ENCODE measurements around the gene SMYD3.

DNA sequence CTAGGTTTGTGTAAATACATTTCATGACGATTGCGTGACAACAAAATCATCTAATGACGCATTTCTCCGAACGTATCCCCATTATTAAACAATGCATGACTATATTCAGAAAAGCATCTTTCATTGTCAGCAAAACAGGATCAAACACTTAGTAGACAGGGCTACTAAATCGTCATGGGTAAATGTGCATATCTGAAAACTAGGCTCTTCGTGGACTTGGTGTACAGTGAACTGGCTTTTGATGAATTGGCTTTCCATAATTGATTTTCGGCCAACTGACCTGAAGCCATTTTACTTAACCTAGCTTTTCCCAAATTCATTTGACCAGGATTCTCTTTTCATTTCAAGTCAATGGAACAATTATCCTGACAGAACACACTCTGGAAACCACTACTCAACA lies 665.0 kb downstream of the SMYD3 start:
- TF ChIP-seq, protein P1, sequence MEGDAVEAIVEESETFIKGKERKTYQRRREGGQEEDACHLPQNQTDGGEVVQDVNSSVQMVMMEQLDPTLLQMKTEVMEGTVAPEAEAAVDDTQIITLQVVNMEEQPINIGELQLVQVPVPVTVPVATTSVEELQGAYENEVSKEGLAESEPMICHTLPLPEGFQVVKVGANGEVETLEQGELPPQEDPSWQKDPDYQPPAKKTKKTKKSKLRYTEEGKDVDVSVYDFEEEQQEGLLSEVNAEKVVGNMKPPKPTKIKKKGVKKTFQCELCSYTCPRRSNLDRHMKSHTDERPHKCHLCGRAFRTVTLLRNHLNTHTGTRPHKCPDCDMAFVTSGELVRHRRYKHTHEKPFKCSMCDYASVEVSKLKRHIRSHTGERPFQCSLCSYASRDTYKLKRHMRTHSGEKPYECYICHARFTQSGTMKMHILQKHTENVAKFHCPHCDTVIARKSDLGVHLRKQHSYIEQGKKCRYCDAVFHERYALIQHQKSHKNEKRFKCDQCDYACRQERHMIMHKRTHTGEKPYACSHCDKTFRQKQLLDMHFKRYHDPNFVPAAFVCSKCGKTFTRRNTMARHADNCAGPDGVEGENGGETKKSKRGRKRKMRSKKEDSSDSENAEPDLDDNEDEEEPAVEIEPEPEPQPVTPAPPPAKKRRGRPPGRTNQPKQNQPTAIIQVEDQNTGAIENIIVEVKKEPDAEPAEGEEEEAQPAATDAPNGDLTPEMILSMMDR (IDR thresholded peaks at IDR 0.05), result no peak
- no peak for TF ChIP-seq POLR2A (IDR thresholded peaks at IDR 0.05)

All from adrenal gland (tissue), 5 donors.